SK-N-SH (cell line): Measurements from ENCODE around the gene MYLK. TPM values are rescaled to one million over a fixed set of nuclear protein-coding genes. Genes with fewer than 3 reads are reported as not detected.

Source experiments
- CTCF ChIA-PET: fragments of 300-600, 350-600 bp; formaldehyde crosslinking; extraction: SDS; loops from one replicate; lab custom pipeline; 2021; lab: Yijun Ruan, JAX
- POLR2A ChIA-PET: fragments of 350-600 bp; sonication (Branson Sonifier 250); formaldehyde crosslinking; extraction: SDS; loops from one replicate; lab custom pipeline; 2020; ENCODE audit warnings: antibody characterized with exemption, inconsistent platforms; lab: Yijun Ruan, JAX
- DNase-seq: peaks from one replicate; pipeline ENCODE4 v3.0.0; 2012
- H2AFZ ChIP-seq: fragments of 200-600 bp; sonication (generic); 2 replicates; pipeline ENCODE4 v1.8.1; 2016; ENCODE audit warnings: antibody characterized with exemption, mild to moderate bottlenecking, low read depth
- H3F3A ChIP-seq: fragments of 200-600 bp; sonication (generic); replicated peaks from 2 replicates; pipeline ENCODE3; 2016; ENCODE audit warnings: antibody characterized with exemption, mild to moderate bottlenecking; ENCODE audit not compliant: insufficient read depth
- H3K27ac ChIP-seq, 2 experiments: fragments of 200-500 bp in 1 of 2; fragments of 200-600 bp in 1 of 2; sonication (Bioruptor generic) in 1 of 2; sonication (generic), shearing (Covaris generic) in 1 of 2; 2 replicates each; pipeline versions ENCODE4 v1.5.1 to v1.6.1; 2014 to 2016; ENCODE audit warnings: low read depth in 2 of 2, inconsistent platforms in 1 of 2, low read length in 1 of 2, mild to moderate bottlenecking in 1 of 2, mixed read lengths in 1 of 2
- H3K27me3 ChIP-seq: fragments of 200-600 bp; sonication (generic), shearing (Covaris generic); 2 replicates; pipeline ENCODE4 v1.6.1; 2016; ENCODE audit warnings: mixed run types; ENCODE audit not compliant: insufficient read depth
- H3K36me3 ChIP-seq, 2 experiments: fragments of 200-500 bp in 1 of 2; fragments of 200-600 bp in 1 of 2; sonication (Bioruptor generic) in 1 of 2; sonication (generic) in 1 of 2; replicated peaks in 1 of 2; 2 replicates each; pipeline versions ENCODE3 to v1.5.1; 2014 to 2016; ENCODE audit warnings: low read length in 1 of 2, mild to moderate bottlenecking in 1 of 2; ENCODE audit not compliant: insufficient read depth in 2 of 2, control insufficient read depth in 1 of 2
- H3K4me1 ChIP-seq, 2 experiments: fragments of 200-500 bp in 1 of 2; fragments of 200-600 bp in 1 of 2; sonication (Bioruptor generic) in 1 of 2; sonication (generic), shearing (Covaris generic) in 1 of 2; 2 replicates each; pipeline versions ENCODE4 v1.5.1 to v1.6.1; 2014 to 2016; ENCODE audit warnings: low read depth in 1 of 2, low read length in 1 of 2, mixed run types in 1 of 2; ENCODE audit not compliant: insufficient read depth in 2 of 2, control insufficient read depth in 1 of 2
- H3K4me2 ChIP-seq: fragments of 200-600 bp; sonication (generic), shearing (Covaris generic); 2 replicates; pipeline ENCODE4 v1.6.1; 2017; ENCODE audit warnings: mixed run types
- H3K4me3 ChIP-seq, 2 experiments: fragments of 200-500 bp in 1 of 2; fragments of 200-600 bp in 1 of 2; sonication (Bioruptor generic) in 1 of 2; sonication (generic), shearing (Covaris generic) in 1 of 2; 2 replicates each; pipeline versions ENCODE4 v1.5.1 to v1.8.1; 2014 to 2016; ENCODE audit warnings: low read depth in 2 of 2, inconsistent platforms in 1 of 2, low read length in 1 of 2, mild to moderate bottlenecking in 1 of 2, mixed read lengths in 1 of 2, moderate library complexity in 1 of 2
- H3K79me2 ChIP-seq: fragments of 200-600 bp; sonication (generic); 2 replicates; pipeline ENCODE4 v1.8.1; 2017; ENCODE audit warnings: mild to moderate bottlenecking; ENCODE audit not compliant: insufficient read depth
- H3K9ac ChIP-seq: fragments of 200-600 bp; sonication (generic); 2 replicates; pipeline ENCODE4 v1.6.1; 2017; ENCODE audit warnings: mixed run types
- H3K9me2 ChIP-seq: fragments of 200-600 bp; sonication (generic); 2 replicates; pipeline ENCODE4 v1.6.1; 2017; ENCODE audit warnings: mixed run types
- H3K9me3 ChIP-seq: fragments of 200-600 bp; sonication (generic); 2 replicates; pipeline ENCODE4 v1.6.1; 2017; ENCODE audit warnings: mixed run types, mild to moderate bottlenecking, moderate library complexity
- H4K20me1 ChIP-seq: fragments of 200-600 bp; sonication (generic); 2 replicates; pipeline ENCODE4 v1.6.1; 2017; ENCODE audit warnings: mild to moderate bottlenecking, mixed run types; ENCODE audit not compliant: insufficient read depth
- CHD2 ChIP-seq: fragments of 150-350 bp; IDR thresholded peaks from 2 replicates; pipeline ENCODE4 v1.6.1; 2018; ENCODE audit warnings: low read length; ENCODE audit not compliant: partially characterized antibody
- CTCF ChIP-seq: fragments of 200-600 bp; sonication (generic); IDR thresholded peaks from 2 replicates; pipeline ENCODE4 v1.6.1; 2017; ENCODE audit warnings: antibody characterized with exemption, mild to moderate bottlenecking, moderate library complexity
- EP300 ChIP-seq, 2 experiments: IDR thresholded peaks; 2 replicates each; pipeline versions ENCODE4 v1.4.0 to v1.6.1; 2012; ENCODE audit warnings: borderline replicate concordance in 1 of 2, low read depth in 1 of 2, low read length in 1 of 2
- IRF3 ChIP-seq: fragments of 150-350 bp; IDR thresholded peaks from 2 replicates; pipeline ENCODE4 v1.6.1; 2016; ENCODE audit warnings: mild to moderate bottlenecking, low read depth, low read length
- JUND ChIP-seq: IDR thresholded peaks from 2 replicates; pipeline ENCODE4 v1.4.0; 2012
- MEF2A ChIP-seq: IDR thresholded peaks from 2 replicates; pipeline ENCODE4 v1.4.0; 2012; ENCODE audit warnings: low read depth, borderline replicate concordance
- MXI1 ChIP-seq: IDR thresholded peaks from 2 replicates; pipeline ENCODE4 v1.6.1; 2012; ENCODE audit warnings: mild to moderate bottlenecking, low read depth, low read length, improper control_type of control experiment
- NFIC ChIP-seq: IDR thresholded peaks from 2 replicates; pipeline ENCODE4 v1.4.0; 2012; ENCODE audit warnings: borderline replicate concordance
- NRF1 ChIP-seq: IDR thresholded peaks from 2 replicates; pipeline ENCODE4 v1.6.1; 2012; ENCODE audit warnings: low read depth, mild to moderate bottlenecking, low read length
- PBX3 ChIP-seq: IDR thresholded peaks from 2 replicates; pipeline ENCODE4; 2012
- POLR2AphosphoS5 ChIP-seq: IDR thresholded peaks from 2 replicates; pipeline ENCODE4 v1.6.1; 2012; ENCODE audit warnings: low read depth, low read length
- RAD21 ChIP-seq: IDR thresholded peaks from 2 replicates; pipeline ENCODE4 v1.6.1; 2012; ENCODE audit warnings: mild to moderate bottlenecking, low read length
- SIN3A ChIP-seq: IDR thresholded peaks from 2 replicates; pipeline ENCODE4 v1.6.1; 2012; ENCODE audit warnings: low read depth, mild to moderate bottlenecking, low read length, moderate library complexity, borderline replicate concordance
- SMC3 ChIP-seq: IDR thresholded peaks from 2 replicates; pipeline ENCODE4 v1.6.1; 2012; ENCODE audit warnings: low read depth, low read length, improper control_type of control experiment
- TAF1 ChIP-seq: IDR thresholded peaks from 2 replicates; pipeline ENCODE4 v1.6.1; 2012; ENCODE audit warnings: low read depth, mild to moderate bottlenecking, low read length, moderate library complexity, borderline replicate concordance
- TCF12 ChIP-seq: IDR thresholded peaks from 2 replicates; pipeline ENCODE4 v1.4.0; 2012
- TEAD4 ChIP-seq: IDR thresholded peaks from 2 replicates; pipeline ENCODE4 v1.4.0; 2012; ENCODE audit warnings: mild to moderate bottlenecking, borderline replicate concordance; ENCODE audit not compliant: insufficient read depth
- USF1 ChIP-seq: IDR thresholded peaks from 2 replicates; pipeline ENCODE4 v1.4.0; 2012; ENCODE audit warnings: low read depth, borderline replicate concordance
- USF2 ChIP-seq: fragments of 150-350 bp; IDR thresholded peaks from 2 replicates; pipeline ENCODE4 v1.6.1; 2017; ENCODE audit warnings: antibody characterized with exemption, low read length, low read depth, borderline replicate concordance
- WGBS: methylation state at CpG from one replicate; pipeline ENCODE4 v1.1.6; 2017; ENCODE audit warnings: low lambda C conversion rate; 5-methylcytosine and 5-hydroxymethylcytosine counted together
- polyA plus RNA-seq, 3 experiments: library from polyadenylated mRNA; depleted of rRNA; stranded (reverse); fragments of >200 nt; gene quantifications; 2 replicates each; pipeline ENCODE4 v1.2.3, GENCODE V29; 2012

Gene MYLK
- polyA plus RNA-seq, 1 of the 3 experiments (the other 2 are of a cell fraction), result 272 TPM

GRCh38 chr3:123778991-123779622 lies 105.0 kb downstream of the MYLK start:
- Histone ChIP-seq H3F3A (peaks cover 46% of the 10 kb centered on the region), H4K20me1 (no peaks in the 10 kb centered on the region), H3K9me2 (no peaks in the 10 kb centered on the region), H3K4me3 (no peak overlapping the region), H3K4me2 (no peak overlapping the region), H3K79me2 (peaks cover 77% of the 10 kb centered on the region), H3K4me1 (peaks cover 48 to 60% of the 10 kb centered on the region in 2 experiments), H3K27me3 (no peaks in the 10 kb centered on the region)
- WGBS, result 75% methylated on average over 5 of the region's 8 CpGs
- TF ChIP-seq TAF1 (no peak), NFIC (no peak), NRF1 (no peak), POLR2AphosphoS5 (peak; percentile 14; the same call in 1 of the 2 replicates), TEAD4 (no peak), SMC3 (no peak), JUND (no peak), RAD21 (no peak), CTCF (no peak), MEF2A (no peak), MXI1 (no peak), EP300 (IDR thresholded peaks at IDR 0.05; ENCODE audit: borderline replicate concordance in 1 of 2, low read depth in 1 of 2, low read length in 1 of 2) (peak; percentile 52 to 55; a peak in 3 of 4 replicates), CHD2 (no peak), PBX3 (peak; percentile 56), USF2 (no peak), TCF12 (peak; percentile 52; the same call in 1 of the 2 replicates), USF1 (no peak), SIN3A (0 out of 2 replicates have a peak, but pooled peaks have one; percentile 18), IRF3 (no peak)
- TF ChIP-seq, all 33 proteins: peak for 5
- no peak overlapping the region for H3K9ac ChIP-seq
- H2AFZ ChIP-seq, result no peak overlapping the region
- H3K9me3 ChIP-seq, result no peaks in the 10 kb centered on the region
- ChIA-PET CTCF (interaction anchor here (1.2 to 2.4 kb wide), 2 partner anchors 55 to 127 kb away, joined by 4 to 8 read pairs; no protein-coding TSS in a partner anchor), POLR2A (no interaction called here)
- peaks cover 18 to 38% of the 10 kb centered on the region in 2 experiments for H3K36me3 ChIP-seq
- DNase-seq, result no peak
- peak overlapping the region in 1 of 2 experiments; percentile 90; a peak in 2 of 4 replicates for H3K27ac ChIP-seq
